GM12891 (cell line): ENCODE results near the gene ZNF580.

Experiments
- PAX5 ChIP-seq: IDR thresholded peaks from 2 replicates; pipeline ENCODE4 v1.6.1; 2011; ENCODE audit warnings: low read length, moderate library complexity, mild to moderate bottlenecking; ENCODE audit not compliant: insufficient read depth, severe bottlenecking
- POLR2A ChIP-seq: IDR thresholded peaks from 2 replicates; pipeline ENCODE4 v1.6.1; 2011; ENCODE audit warnings: low read depth, low read length, control low read depth
- POU2F2 ChIP-seq: IDR thresholded peaks from 2 replicates; pipeline ENCODE4 v1.6.1; 2011; ENCODE audit warnings: low read depth, mild to moderate bottlenecking, control low read depth, low read length, moderate library complexity

DNA sequence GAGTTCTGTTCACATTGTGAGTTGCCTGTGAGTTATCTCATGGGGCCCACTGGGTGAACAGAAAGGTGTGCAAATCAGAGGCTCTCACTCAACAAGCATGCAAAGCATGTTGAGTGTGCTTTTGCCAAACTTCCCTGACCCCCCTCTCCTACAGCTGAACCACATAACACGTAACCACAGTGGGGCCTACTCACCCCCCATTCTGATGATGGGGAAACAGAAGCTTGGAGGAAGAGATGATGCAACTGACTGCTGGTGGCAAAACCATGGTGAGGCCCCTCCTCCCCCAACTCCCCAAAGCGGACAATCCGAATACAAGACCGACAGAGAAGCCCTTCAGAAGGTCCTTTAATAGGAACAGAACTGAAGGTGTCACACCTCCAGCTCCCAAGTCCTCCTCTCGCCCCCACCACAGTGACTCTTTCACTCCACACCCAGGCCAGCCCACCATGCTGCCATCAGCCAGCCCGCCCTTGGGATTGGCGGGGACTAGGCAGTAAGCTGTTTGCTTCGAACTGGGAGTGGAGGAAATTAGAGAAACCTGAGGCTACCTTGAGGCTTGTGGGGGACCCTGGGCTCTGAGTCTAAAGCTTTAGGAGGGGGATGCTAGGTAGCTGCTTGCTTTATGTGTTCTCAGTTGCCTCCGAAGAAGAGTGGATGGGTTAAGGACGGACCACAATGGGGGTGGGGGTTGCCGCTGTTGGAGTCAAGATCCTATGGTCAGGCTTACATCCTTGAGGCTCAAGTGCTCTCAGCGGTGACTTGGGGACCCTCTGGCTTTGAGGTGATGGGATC, 20.2 kb upstream of the ZNF580 start:
- TF ChIP-seq POLR2A (no peak), POU2F2 (no peak), PAX5 (no peak)
